ENCODE data around the gene SAPCD2. TPM values are rescaled to one million over a fixed set of nuclear protein-coding genes. Genes with fewer than 3 reads are reported as not detected.

SAPCD2 gene
- total and polyA plus RNA-seq, 10 donors = 0.76 to 6.5 (median 2.4) TPM

GRCh38 chr9:137097761-137098462, 27.6 kb upstream of the SAPCD2 start:
- Histone ChIP-seq H3K27me3 (replicated peaks in 1 of 7) (no peaks in the 10 kb centered on the region), H3K4me3 (no peak overlapping the region), H3K4me1 (peaks cover 0 to 20% (median 8%) of the 10 kb centered on the region in 6 donors), H3K36me3 (peaks cover 0 to 100% (median 62%) of the 10 kb centered on the region in 6 donors), H3K9me3 (no peaks in the 10 kb centered on the region), H3K27ac (peak overlapping the region in 1 of 8 donors; percentile 86)
- 89 to 97% (median 93%) methylated on average over 3 to 20 of the region's 20 CpGs for WGBS, 5 donors
- intact Hi-C loops (cut with DNase I; ENCODE audit: low total_unique reads) = no loop called here
- TF ChIP-seq POLR2AphosphoS5 (IDR thresholded peaks at IDR 0.05) (peak in 1 of 3 donors; percentile 17), CTCF (IDR thresholded peaks at IDR 0.05 in 8 of 11, conservative IDR thresholded peaks at IDR 0.05 in 3 of 11) (no peak)
- no peak for DNase-seq

GRCh38 chr9:137096785-137097546, 26.6 kb upstream of the SAPCD2 start:
- Histone ChIP-seq H3K4me3 (peak overlapping the region in 2 of 8 donors; percentile 10 to 58), H3K36me3 (peaks cover 0 to 100% (median 59%) of the 10 kb centered on the region in 6 donors), H3K9me3 (no peaks in the 10 kb centered on the region), H3K27ac (peak overlapping the region in 7 of 8 donors; percentile 54 to 86 (median 75)), H3K27me3 (replicated peaks in 1 of 7) (no peaks in the 10 kb centered on the region), H3K4me1 (peaks cover 0 to 20% (median 8%) of the 10 kb centered on the region in 6 donors)
- DNase-seq = no peak
- 92 to 97% (median 93%) methylated on average over 28 to 31 of the region's 31 CpGs for WGBS, 5 donors
- no peak for TF ChIP-seq CTCF (IDR thresholded peaks at IDR 0.05 in 8 of 11, conservative IDR thresholded peaks at IDR 0.05 in 3 of 11)
- TF ChIP-seq POLR2AphosphoS5 (IDR thresholded peaks at IDR 0.05) = no peak
- no peak for TF ChIP-seq POLR2A (IDR thresholded peaks at IDR 0.05)
- intact Hi-C loops (cut with DNase I; ENCODE audit: low total_unique reads) = no loop called here

GRCh38 chr9:137095664-137096517, 25.5 kb upstream of the SAPCD2 start:
- Histone ChIP-seq H3K4me3 (peak overlapping the region in 6 of 8 donors; percentile 2 to 58 (median 15)), H3K9me3 (no peaks in the 10 kb centered on the region), H3K27ac (peak overlapping the region; percentile 54 to 86 (median 72)), H3K4me1 (peaks cover 0 to 22% (median 8%) of the 10 kb centered on the region in 6 donors), H3K27me3 (replicated peaks in 1 of 7) (no peaks in the 10 kb centered on the region), H3K36me3 (peaks cover 0 to 98% (median 48%) of the 10 kb centered on the region in 6 donors)
- peak; percentile 24 to 67 (median 48) for TF ChIP-seq CTCF (IDR thresholded peaks at IDR 0.05 in 8 of 11, conservative IDR thresholded peaks at IDR 0.05 in 3 of 11)
- TF ChIP-seq POLR2AphosphoS5 (IDR thresholded peaks at IDR 0.05) = peak; percentile 39 to 59 (median 51)
- no peak for TF ChIP-seq POLR2A (IDR thresholded peaks at IDR 0.05)
- intact Hi-C loops (cut with DNase I; ENCODE audit: low total_unique reads) = no loop called here
- WGBS, 5 donors = 66 to 72% (median 69%) methylated on average over 30 of the region's 30 CpGs
- DNase-seq = peak; percentile 91

Data from spleen (tissue), 11 donors.